Measurements from ENCODE around the gene POU2AF3. TPM values are rescaled to one million over a fixed set of nuclear protein-coding genes. Genes with fewer than 3 reads are reported as not detected.
A peak's percentile ranks its signal among the peaks of the same experiment; 100 is the strongest.
"Not testable (repeated sequence)": the region's sequence is repeated elsewhere in the genome, so short reads cannot be mapped to it uniquely, and the experiment has no call there.

POU2AF3 gene, protein sequence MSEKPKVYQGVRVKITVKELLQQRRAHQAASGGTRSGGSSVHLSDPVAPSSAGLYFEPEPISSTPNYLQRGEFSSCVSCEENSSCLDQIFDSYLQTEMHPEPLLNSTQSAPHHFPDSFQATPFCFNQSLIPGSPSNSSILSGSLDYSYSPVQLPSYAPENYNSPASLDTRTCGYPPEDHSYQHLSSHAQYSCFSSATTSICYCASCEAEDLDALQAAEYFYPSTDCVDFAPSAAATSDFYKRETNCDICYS
- 0.93 TPM for polyA plus RNA-seq (2012; ENCODE audit: missing spikeins)

DNA sequence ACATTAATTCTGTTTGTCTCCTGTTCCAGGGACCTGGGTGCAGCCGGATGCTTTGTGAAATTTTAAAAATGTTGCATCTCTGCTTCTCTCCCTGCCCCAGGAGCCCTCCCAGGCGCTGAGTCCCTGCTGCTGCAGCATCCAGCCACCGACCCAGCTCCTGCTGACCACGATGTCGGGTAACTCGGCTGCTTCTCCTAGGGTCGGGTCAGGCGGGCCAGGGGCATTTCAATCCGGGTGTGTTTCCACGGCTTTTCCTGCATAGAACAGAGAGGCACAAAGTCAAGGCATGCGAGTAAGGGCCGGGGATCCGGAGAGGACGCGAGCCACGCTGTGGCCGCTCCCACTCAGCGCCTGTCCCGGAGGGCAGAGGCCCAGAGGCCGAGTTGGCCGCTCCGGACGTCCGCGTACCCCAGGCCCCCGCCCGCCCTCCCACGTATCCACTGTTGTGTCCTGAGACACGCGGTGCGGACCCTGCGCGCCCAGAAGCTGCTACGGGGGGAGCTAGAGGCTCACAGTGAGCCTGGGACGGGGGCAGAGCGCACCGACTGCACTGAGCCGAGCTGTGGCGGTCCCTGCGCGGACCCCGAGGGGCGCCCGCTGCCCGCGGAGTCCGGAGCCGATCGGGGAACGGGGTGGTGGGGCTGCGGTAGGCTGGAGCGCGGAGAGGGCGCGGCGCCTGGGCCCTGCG, at the start of gene POU2AF3:
Gene POU2AF3, plus strand, starts transcription at position 134 of the 688 bp plus-strand sequence. Its CDS starts 36 bp downstream, at position 170.
- no peak for FAIRE-seq
- no peak for TF ChIP-seq POLR2AphosphoS5 (IDR thresholded peaks at IDR 0.05; ENCODE audit: low read depth, low read length)
- TF ChIP-seq POLR2A (IDR thresholded peaks at IDR 0.05; ENCODE audit: low read depth, low read length) = no peak
- no peak for TF ChIP-seq TAF1 (IDR thresholded peaks at IDR 0.05; ENCODE audit: borderline replicate concordance, low read depth, low read length)
- DNase-seq (ENCODE audit: insufficient read length) = peak; percentile 23

DNA sequence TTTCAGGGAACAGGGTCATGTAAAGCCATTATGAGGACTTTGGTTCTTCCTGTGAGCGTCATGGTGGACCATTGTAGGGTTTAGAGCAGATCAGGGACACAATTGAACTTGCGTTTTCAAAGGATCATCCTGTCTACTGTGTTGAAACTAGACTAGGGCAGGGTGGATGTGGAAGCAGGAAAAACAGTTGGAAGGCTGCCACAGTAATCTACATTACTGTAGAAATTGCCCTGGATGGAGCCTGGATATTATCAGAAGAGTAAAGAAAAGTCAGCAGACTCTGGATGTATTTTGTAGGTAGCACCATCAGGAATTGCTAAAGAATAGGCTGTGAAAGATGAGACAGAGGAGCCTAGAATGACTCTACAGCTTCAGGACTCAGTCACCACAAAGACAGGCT, 47.4 kb upstream of the POU2AF3 start:
- FAIRE-seq (no peak), DNase-seq (ENCODE audit: insufficient read length) (no peak)
- TF ChIP-seq POLR2AphosphoS5 (IDR thresholded peaks at IDR 0.05; ENCODE audit: low read depth, low read length) = no peak

DNA sequence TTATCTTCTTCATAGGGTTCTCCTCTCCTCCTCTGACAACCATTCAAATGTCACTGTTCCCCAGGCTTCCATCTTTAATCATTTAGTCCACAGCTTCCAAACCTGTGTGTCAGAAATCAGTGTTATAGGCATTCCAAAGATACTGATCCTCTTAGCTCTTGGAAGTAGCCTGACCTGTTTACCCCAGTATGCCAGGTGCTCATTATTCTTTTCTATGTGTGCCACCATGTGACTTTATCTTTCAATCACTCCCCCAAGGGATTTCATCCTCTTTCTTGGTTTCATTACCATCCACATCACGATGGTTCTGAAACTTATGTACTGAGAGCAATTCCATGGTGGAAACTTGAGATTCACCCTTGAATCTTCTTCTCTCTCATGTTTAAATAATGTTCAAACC, 45.2 kb upstream of the POU2AF3 start:
- TF ChIP-seq POLR2AphosphoS5 (IDR thresholded peaks at IDR 0.05; ENCODE audit: low read depth, low read length) (no peak), POLR2A (IDR thresholded peaks at IDR 0.05; ENCODE audit: low read depth, low read length) (no peak), TAF1 (IDR thresholded peaks at IDR 0.05; ENCODE audit: borderline replicate concordance, low read depth, low read length) (no peak)
- no peak for FAIRE-seq
- DNase-seq (ENCODE audit: insufficient read length) = no peak

GRCh38 chr11:111253630-111254029, 44.7 kb upstream of the POU2AF3 start:
- FAIRE-seq = no peak

DNA sequence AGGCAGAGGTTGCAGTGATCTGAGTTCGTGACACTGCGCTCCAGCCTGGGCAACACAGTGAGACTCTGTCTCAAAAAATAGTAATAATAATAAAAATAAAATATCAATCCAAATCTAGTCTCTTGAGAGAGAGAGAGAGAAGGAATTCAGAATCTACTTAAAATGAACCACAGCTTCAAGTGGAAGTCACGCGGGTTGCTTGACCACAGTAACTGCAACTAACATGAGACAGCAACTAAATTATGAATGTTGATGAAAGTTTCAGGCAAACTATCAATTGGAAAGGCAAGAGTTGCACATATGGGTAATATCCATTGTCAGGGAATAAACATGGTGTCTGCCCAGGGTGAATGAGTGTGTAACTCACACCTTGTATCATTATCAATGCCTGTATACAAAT, 40.3 kb upstream of the POU2AF3 start:
- TF ChIP-seq TAF1 (IDR thresholded peaks at IDR 0.05; ENCODE audit: borderline replicate concordance, low read depth, low read length) (no peak), POLR2A (IDR thresholded peaks at IDR 0.05; ENCODE audit: low read depth, low read length) (no peak), POLR2AphosphoS5 (IDR thresholded peaks at IDR 0.05; ENCODE audit: low read depth, low read length) (no peak)

More at GRCh38 chr11:111253630-111254029, 44.7 kb upstream of the POU2AF3 start:
- TF ChIP-seq TAF1 (IDR thresholded peaks at IDR 0.05; ENCODE audit: borderline replicate concordance, low read depth, low read length) = no peak
- no peak for TF ChIP-seq POLR2A (IDR thresholded peaks at IDR 0.05; ENCODE audit: low read depth, low read length)
- no peak for TF ChIP-seq POLR2AphosphoS5 (IDR thresholded peaks at IDR 0.05; ENCODE audit: low read depth, low read length)
- no peak for DNase-seq (ENCODE audit: insufficient read length)

DNA sequence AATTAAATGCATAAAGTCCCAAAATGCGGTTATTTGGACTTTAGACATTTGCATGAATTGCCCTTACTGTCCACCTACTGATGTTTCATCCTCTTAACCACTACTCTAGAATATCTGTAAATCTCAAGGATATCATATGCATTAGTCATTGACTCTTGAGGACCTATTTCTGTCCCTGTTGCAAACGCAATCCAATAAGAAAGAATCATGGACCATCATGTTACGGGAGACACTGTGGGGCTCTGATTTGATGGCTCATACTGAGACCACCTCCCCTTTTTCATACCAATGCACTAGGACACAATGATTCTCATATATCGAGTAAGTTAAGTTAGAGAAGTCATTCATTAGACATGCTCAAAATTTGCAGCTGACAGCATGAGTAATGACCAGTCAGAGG, 38.5 kb upstream of the POU2AF3 start:
- DNase-seq (ENCODE audit: insufficient read length) = no peak
- TF ChIP-seq POLR2A (IDR thresholded peaks at IDR 0.05; ENCODE audit: low read depth, low read length) (no peak), POLR2AphosphoS5 (IDR thresholded peaks at IDR 0.05; ENCODE audit: low read depth, low read length) (no peak), TAF1 (IDR thresholded peaks at IDR 0.05; ENCODE audit: borderline replicate concordance, low read depth, low read length) (no peak)
- FAIRE-seq = no peak

More for the DNA sequence above, 40.3 kb upstream of the POU2AF3 start:
- no peak for FAIRE-seq
- no peak for DNase-seq (ENCODE audit: insufficient read length)

- FAIRE-seq (no peak), DNase-seq (ENCODE audit: insufficient read length) (no peak)
- TF ChIP-seq POLR2A (IDR thresholded peaks at IDR 0.05; ENCODE audit: low read depth, low read length) (no peak), TAF1 (IDR thresholded peaks at IDR 0.05; ENCODE audit: borderline replicate concordance, low read depth, low read length) (no peak), POLR2AphosphoS5 (IDR thresholded peaks at IDR 0.05; ENCODE audit: low read depth, low read length) (no peak)
These were observed 37.5 kb upstream of the POU2AF3 start for GRCh38 chr11:111260811-111261210.

GRCh38 chr11:111264646-111265045, 33.7 kb upstream of the POU2AF3 start:
- DNase-seq (ENCODE audit: insufficient read length) (no peak), FAIRE-seq (no peak)
- TF ChIP-seq POLR2A (IDR thresholded peaks at IDR 0.05; ENCODE audit: low read depth, low read length) (no peak), TAF1 (IDR thresholded peaks at IDR 0.05; ENCODE audit: borderline replicate concordance, low read depth, low read length) (no peak), POLR2AphosphoS5 (IDR thresholded peaks at IDR 0.05; ENCODE audit: low read depth, low read length) (no peak)

GRCh38 chr11:111265421-111265820, 32.9 kb upstream of the POU2AF3 start:
- TF ChIP-seq TAF1 (IDR thresholded peaks at IDR 0.05; ENCODE audit: borderline replicate concordance, low read depth, low read length) (no peak), POLR2A (IDR thresholded peaks at IDR 0.05; ENCODE audit: low read depth, low read length) (no peak), POLR2AphosphoS5 (IDR thresholded peaks at IDR 0.05; ENCODE audit: low read depth, low read length) (no peak)
- FAIRE-seq = no peak
- no peak for DNase-seq (ENCODE audit: insufficient read length)

- FAIRE-seq; DNase-seq (ENCODE audit: insufficient read length): not testable (repeated sequence)
These were observed 30.0 kb upstream of the POU2AF3 start for GRCh38 chr11:111268303-111268702.

- no peak for TF ChIP-seq POLR2AphosphoS5 (IDR thresholded peaks at IDR 0.05; ENCODE audit: low read depth, low read length)
- no peak for TF ChIP-seq POLR2A (IDR thresholded peaks at IDR 0.05; ENCODE audit: low read depth, low read length)
- TF ChIP-seq TAF1 (IDR thresholded peaks at IDR 0.05; ENCODE audit: borderline replicate concordance, low read depth, low read length) = no peak
- no peak for FAIRE-seq
- DNase-seq (ENCODE audit: insufficient read length) = no peak
These were observed 29.0 kb upstream of the POU2AF3 start for GRCh38 chr11:111269146-111269868.

DNA sequence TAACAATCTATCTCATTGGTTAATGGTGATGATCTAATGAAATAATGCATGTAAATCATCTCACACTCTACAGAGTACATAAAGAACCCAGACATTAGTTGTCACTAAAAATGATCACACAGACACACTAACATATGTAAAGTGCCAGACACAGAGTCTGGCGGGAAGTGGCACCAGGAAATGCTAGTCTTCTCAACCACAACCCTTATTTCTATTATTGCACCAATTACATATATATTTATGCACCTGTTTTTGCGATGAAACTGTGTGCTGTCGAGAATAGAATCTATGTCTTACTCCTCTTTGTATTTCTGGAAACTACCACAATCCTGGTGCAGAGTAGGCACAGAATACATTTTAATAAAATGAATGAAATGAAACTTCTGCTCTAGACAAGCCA, 25.9 kb upstream of the POU2AF3 start:
- TF ChIP-seq POLR2AphosphoS5 (IDR thresholded peaks at IDR 0.05; ENCODE audit: low read depth, low read length) (no peak), TAF1 (IDR thresholded peaks at IDR 0.05; ENCODE audit: borderline replicate concordance, low read depth, low read length) (no peak), POLR2A (IDR thresholded peaks at IDR 0.05; ENCODE audit: low read depth, low read length) (no peak)

More for the DNA sequence above, 25.9 kb upstream of the POU2AF3 start:
- DNase-seq (ENCODE audit: insufficient read length) = no peak
- FAIRE-seq = no peak
